ENCODE measurements around the gene DGAT2L6.

The DGAT2L6 gene, protein sequence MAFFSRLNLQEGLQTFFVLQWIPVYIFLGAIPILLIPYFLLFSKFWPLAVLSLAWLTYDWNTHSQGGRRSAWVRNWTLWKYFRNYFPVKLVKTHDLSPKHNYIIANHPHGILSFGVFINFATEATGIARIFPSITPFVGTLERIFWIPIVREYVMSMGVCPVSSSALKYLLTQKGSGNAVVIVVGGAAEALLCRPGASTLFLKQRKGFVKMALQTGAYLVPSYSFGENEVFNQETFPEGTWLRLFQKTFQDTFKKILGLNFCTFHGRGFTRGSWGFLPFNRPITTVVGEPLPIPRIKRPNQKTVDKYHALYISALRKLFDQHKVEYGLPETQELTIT

DNA sequence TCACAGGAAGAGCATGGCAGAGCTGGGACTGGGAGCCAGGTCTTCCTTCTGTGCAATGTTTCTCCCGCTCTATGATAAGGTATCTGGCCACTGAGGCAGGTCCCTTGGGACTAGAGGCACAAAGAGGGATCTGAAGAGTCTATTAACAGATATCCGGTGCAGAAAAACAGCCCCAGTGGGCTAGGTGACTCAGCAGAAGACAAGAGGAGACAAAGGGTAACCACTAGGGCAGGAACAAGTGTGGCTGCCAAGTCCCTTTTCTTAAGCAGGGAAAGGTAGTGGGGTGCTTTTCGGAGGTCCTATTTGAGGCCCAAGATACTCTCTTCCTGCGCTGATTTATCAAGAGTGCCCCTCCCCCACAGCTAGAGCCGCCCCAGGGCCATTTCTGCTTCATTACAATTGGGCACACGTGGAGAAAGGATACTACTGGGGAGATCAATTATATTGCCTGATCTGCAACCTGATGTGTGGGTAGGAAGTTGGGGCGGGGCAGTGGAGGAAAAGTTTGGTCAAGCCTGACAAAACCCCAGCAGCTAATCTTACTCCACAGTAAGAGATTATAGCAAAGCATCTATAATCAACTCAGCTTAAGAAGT lies at the start of gene DGAT2L6:
Gene DGAT2L6, plus strand, starts transcription at position 546 of the 596 bp plus-strand sequence. CDS start 100 bp downstream, outside the sequence.
- DNase-seq (ENCODE audit: low read depth): no peak

- no peak for DNase-seq (ENCODE audit: low read depth)
These were observed 49.2 kb upstream of the DGAT2L6 start for GRCh38 chrX:70128071-70128470.

DNA sequence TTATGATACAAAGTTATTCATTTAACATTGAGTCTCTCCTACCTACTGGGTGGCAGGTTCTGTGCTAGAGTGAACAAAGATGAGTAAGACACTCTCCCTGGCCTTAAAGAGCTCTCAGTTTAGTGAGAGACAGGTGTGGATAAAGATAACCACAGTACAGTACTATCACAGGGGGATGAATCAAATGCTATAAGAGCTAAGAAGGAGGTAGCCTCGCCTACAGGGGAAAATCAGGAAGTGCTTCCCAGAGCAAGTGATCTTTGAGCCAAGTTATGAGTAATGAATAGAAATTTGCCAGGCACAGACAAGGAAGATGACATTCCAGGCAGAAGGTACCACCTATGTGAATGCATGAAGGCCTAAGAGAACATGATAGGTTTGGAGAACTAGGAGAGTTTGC lies 47.5 kb upstream of the DGAT2L6 start:
- no peak for DNase-seq (ENCODE audit: low read depth)

GRCh38 chrX:70132224-70132623 lies 45.1 kb upstream of the DGAT2L6 start:
- no peak for DNase-seq (ENCODE audit: low read depth)

- DNase-seq (ENCODE audit: low read depth): no peak
These were observed 44.4 kb upstream of the DGAT2L6 start for GRCh38 chrX:70132877-70133302.

- DNase-seq (ENCODE audit: low read depth): peak; percentile 54
These were observed 43.8 kb upstream of the DGAT2L6 start, which contains the start of gene IGBP1 for GRCh38 chrX:70133303-70134115. Gene IGBP1, plus strand, starts transcription at chrX:70133447. Its CDS starts 501 bp downstream, at chrX:70133948.

DNA sequence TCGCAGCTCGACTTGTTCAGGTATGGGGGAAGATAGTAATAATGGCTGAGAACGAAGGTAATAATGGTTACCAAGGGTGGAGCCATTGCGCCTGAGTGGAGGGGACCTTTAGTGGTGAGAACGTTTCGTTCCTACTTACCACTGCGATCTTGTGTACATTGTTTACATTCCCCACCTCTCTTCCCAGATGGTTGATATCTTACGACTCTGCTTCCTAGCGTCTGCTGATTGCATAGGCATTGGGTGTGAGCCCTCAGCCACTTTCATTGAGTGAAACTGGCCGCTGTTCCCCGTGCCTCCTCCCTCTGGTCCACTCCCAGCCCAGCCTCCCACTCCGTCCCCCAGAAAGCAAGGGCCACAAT lies 43.2 kb upstream of the DGAT2L6 start:
- DNase-seq (ENCODE audit: low read depth): no peak

DNA sequence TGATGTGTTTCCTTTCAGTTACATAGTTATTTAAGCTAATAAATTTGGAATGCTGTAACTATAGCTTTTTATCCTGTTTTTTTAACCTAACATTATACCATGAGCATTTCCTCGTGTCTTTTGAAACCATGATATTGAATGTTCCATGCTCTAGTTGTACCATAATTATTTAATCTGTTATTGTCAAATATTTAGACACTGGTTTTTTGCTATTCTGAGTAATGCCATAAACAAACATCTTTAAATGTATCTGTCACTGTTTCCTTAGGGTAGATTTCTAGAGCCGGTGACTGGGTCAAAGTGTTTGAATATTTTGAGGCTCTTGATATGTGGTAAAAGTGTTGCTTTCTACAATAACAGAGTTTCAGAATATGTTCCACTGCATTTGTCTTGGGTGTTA lies 38.7 kb upstream of the DGAT2L6 start:
- DNase-seq (ENCODE audit: low read depth): no peak

GRCh38 chrX:70139736-70140135 lies 37.5 kb upstream of the DGAT2L6 start:
- DNase-seq (ENCODE audit: low read depth): no peak

GRCh38 chrX:70141373-70141772 lies 35.9 kb upstream of the DGAT2L6 start:
- no peak for DNase-seq (ENCODE audit: low read depth)

DNA sequence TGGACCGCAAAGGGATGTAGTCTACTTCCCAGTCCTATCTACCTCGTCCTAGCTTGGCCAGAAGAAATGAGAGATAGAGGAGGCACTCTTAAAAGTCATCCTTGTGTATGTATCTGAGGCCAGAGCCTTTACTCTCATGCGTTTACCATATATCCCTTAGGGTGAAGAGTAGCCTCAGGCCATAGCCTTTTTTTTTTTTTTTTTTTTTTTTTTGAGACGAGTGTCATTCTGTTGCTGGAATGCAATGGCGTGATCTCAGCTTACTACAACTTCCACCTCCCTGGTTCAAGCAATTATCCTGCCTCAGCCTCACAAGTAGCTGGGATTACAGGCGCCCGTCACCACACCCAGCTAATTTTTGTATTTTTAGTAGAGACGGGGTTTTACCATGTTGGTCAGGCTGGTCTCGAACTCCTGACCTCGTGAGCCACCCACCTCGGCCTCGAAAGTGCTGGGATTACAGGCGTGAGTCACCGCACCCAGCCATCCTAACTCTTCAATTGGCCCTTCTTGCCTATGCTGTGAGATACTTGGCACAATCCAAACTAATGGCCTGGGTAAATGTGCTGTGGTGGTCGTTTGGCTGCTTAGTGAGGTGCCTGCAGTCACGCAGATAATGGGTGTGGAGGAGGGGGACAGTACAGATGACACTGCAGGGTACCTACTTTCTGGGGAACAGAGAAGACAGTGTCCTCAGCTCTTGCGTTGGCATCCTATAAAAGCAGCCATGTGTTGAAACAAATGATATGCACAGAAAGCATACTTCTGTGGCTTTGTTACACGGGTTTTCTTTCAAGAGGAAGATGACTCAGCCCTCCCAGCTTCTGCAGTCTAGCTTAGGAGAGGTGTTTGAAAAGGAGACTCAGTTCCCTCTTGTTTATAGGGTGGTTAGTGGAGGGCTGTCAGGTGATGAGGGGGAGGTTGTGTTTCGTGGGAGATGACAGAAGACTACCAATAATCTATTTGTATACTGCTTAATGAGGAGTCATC lies 10.4 kb upstream of the DGAT2L6 start:
- no peak for DNase-seq (ENCODE audit: low read depth)

GRCh38 chrX:70168238-70169188 lies 8.8 kb upstream of the DGAT2L6 start:
- no peak for DNase-seq (ENCODE audit: low read depth)

GRCh38 chrX:70169281-70169680 lies 8.0 kb upstream of the DGAT2L6 start:
- no peak for DNase-seq (ENCODE audit: low read depth)

DNA sequence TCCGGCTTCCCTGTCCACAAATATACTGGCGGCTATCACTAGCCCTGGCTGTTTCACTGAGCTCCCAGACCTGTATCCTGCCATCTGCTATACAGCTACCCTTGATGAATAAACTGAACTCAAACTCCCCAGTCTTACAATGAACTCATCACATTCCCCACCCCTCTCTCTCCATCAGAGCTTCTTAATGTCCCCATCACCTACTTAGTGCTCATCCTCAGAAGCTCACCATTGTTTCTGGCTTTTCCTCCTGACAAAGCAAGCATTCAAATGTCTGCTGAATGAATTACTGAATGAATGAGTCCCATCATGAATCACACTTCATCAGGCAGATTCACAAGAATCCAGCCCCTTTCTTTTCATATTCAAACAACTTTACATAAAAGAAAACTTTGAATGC lies 5.7 kb upstream of the DGAT2L6 start:
- no peak for DNase-seq (ENCODE audit: low read depth)

GRCh38 chrX:70172221-70172620 lies 5.1 kb upstream of the DGAT2L6 start:
- no peak for DNase-seq (ENCODE audit: low read depth)

DNA sequence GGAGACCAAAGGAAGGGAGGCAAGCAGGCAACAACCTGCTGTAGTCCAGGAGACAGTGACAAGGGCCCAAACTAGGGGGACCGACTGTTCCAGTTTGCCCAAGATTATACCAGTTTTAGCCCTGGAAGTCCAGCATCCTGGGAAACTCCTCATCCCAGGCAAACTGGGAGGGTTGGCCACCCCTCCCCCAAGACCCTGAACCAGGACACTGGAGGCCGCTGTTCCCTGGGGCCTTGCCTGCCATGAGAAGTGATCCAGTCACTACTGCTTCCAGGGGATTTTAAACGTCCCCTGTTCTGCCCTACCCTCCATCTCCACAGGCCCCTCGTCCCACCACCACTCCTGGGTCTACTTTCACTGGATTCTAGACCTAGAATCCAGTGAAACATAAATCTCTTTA lies 4.3 kb upstream of the DGAT2L6 start:
- no peak for DNase-seq (ENCODE audit: low read depth)

DNA sequence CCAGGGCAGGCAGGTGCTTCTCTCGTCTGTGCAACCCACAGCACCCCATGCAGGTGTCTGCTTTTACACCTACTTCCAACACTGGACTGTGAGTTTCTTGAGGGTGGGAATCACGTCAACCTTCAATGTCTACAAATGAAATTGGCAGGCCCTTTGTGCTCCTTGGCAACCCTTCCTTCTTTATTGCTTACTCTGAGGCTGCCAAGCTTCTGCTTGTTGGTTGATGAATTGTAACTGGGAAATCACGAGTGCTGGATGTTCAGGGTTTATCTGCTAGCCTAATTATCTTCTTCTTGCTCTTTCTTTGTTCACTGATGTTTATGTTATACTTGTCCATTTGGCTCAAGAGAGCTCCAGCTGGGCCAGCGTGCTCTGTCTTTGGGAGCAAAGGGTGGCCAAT lies 2.5 kb upstream of the DGAT2L6 start:
- DNase-seq (ENCODE audit: low read depth): no peak

DNA sequence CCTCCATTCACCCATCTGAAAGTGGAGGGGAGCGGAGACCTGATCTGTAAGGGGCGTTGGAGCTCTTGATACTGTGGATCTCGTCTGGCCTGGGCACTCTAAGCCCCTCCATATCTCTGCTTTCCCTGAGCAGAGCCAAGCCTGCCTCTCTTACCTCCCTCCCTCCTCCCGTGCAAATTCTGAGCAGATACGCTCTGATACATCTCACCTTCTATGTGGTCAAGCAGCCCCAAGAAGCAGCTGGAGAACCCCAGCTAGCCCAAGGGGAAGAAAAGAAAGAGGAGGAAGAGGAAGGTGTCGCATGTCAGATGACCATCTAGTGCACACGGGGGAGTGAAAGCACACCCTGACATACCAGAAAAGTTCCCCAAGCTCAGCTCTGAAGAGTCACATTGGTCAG lies 1.9 kb upstream of the DGAT2L6 start:
- DNase-seq (ENCODE audit: low read depth): no peak

- no peak for DNase-seq (ENCODE audit: low read depth)
These were observed 5.8 kb downstream of the DGAT2L6 start for GRCh38 chrX:70183091-70183490.

- DNase-seq (ENCODE audit: low read depth): no peak
These were observed 12.9 kb downstream of the DGAT2L6 start for GRCh38 chrX:70190225-70190624.

Measured in activated T-cell treated with anti-CD3 and anti-CD28 coated beads for 1 hour (primary cell).